Loucy (cell line): ENCODE data around the gene FALEC.

Source experiments
- H2AFZ ChIP-seq: fragments of 200-600 bp; sonication (generic); 2 replicates; pipeline ENCODE4 v1.6.0; 2016; ENCODE audit warnings: antibody characterized with exemption, mild to moderate bottlenecking, low read length, moderate library complexity
- H3F3A ChIP-seq: fragments of 200-600 bp; 2 replicates; pipeline ENCODE4 v1.6.0; 2016; ENCODE audit warnings: antibody characterized with exemption, low read depth, mild to moderate bottlenecking
- H3K27me3 ChIP-seq: fragments of 200-600 bp; sonication (generic); 2 replicates; pipeline ENCODE4 v1.6.1; 2014; ENCODE audit warnings: low read length, mild to moderate bottlenecking; ENCODE audit not compliant: insufficient read depth, poor library complexity, severe bottlenecking
- H3K36me3 ChIP-seq: fragments of 200-600 bp; sonication (generic); 2 replicates; pipeline ENCODE4 v1.6.1; 2016; ENCODE audit warnings: low read length; ENCODE audit not compliant: insufficient read depth
- H3K4me1 ChIP-seq: fragments of 200-600 bp; sonication (generic); 2 replicates; pipeline ENCODE4 v1.5.1; 2014; ENCODE audit warnings: low read length, mild to moderate bottlenecking; ENCODE audit not compliant: insufficient read depth, poor library complexity, severe bottlenecking
- H3K4me2 ChIP-seq: fragments of 200-600 bp; sonication (generic); 2 replicates; pipeline ENCODE4 v1.6.0; 2014; ENCODE audit warnings: antibody characterized with exemption, low read length, low read depth, mild to moderate bottlenecking; ENCODE audit not compliant: poor library complexity, severe bottlenecking
- H3K4me3 ChIP-seq: fragments of 200-600 bp; sonication (generic); 2 replicates; pipeline ENCODE4 v1.5.1; 2014; ENCODE audit warnings: low read length, mild to moderate bottlenecking, mixed read lengths; ENCODE audit not compliant: poor library complexity, severe bottlenecking
- H3K79me2 ChIP-seq: fragments of 200-600 bp; sonication (generic); 2 replicates; pipeline ENCODE4 v1.6.1; 2014; ENCODE audit warnings: low read length; ENCODE audit not compliant: insufficient read depth
- H3K9ac ChIP-seq: fragments of 200-600 bp; sonication (generic); 2 replicates; pipeline ENCODE4 v1.6.0; 2014; ENCODE audit warnings: mild to moderate bottlenecking, low read depth, low read length, moderate library complexity; ENCODE audit not compliant: poor library complexity, severe bottlenecking
- H3K9me2 ChIP-seq: fragments of 200-600 bp; sonication (generic); replicated peaks from 2 replicates; pipeline ENCODE4 v1.6.1; 2016; ENCODE audit warnings: low read depth, low read length, mixed read lengths
- H3K9me3 ChIP-seq: fragments of 200-600 bp; sonication (generic); 2 replicates; pipeline ENCODE4 v1.6.1; 2014; ENCODE audit warnings: mild to moderate bottlenecking, antibody characterized with exemption, low read length, low read depth; ENCODE audit not compliant: insufficient read depth
- H4K20me1 ChIP-seq: fragments of 200-600 bp; sonication (generic); 2 replicates; pipeline ENCODE4 v1.6.0; 2014; ENCODE audit warnings: antibody characterized with exemption, low read length, mild to moderate bottlenecking; ENCODE audit not compliant: insufficient read depth, poor library complexity, severe bottlenecking
- CTCF ChIP-seq: fragments of 200-600 bp; sonication (generic); conservative IDR thresholded peaks from 2 replicates; pipeline ENCODE4 v1.5.1; 2014; ENCODE audit warnings: mild to moderate bottlenecking, antibody characterized with exemption, low read length
- EZH2phosphoT487 ChIP-seq: fragments of 200-600 bp; IDR thresholded peaks from 2 replicates; pipeline ENCODE4 v1.6.1; 2018; ENCODE audit warnings: antibody characterized with exemption, mild to moderate bottlenecking, moderate library complexity, borderline replicate concordance

FALEC gene

DNA sequence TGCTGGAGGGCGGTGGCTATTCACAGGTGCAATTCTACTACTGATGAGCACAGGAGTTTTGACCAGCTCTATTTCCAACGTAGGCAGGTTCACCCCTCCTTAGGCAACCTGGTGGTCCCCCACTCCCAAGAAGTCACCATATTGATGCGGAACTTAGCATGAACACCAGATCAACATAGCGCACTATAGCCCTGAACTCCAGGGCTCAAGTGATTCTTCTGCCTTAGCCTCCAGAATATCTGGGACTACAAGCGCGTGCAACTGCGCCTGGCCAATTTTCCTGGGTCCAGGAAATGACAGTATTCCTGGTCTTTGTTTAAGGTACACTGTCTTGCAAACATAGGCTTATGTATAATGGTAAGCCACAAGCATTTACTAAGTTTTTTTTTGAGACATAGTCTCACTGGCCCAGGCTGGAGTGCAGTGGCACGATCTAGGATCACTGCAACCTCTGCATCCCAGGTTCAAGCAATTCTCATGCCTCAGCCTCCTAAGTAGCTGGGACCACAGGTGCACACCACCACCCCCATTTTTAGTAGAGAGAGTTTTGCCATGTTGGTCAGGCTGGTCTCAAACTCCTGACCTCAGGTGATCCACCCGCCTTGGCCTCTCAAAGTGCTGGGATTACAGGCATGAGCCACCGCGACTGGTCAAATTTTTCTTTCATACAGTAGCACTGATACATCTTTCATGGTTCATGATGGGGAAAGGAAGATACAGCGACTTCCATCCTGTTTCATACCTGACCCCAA lies 51.2 kb downstream of the FALEC start:
- peaks cover 70% of the 10 kb centered on the region; the same call in 1 of the 2 replicates for H3K79me2 ChIP-seq
- H3K9me2 ChIP-seq: no peaks in the 10 kb centered on the region
- no peak overlapping the region for H3K9ac ChIP-seq
- no peaks in the 10 kb centered on the region for H3K9me3 ChIP-seq
- H3K27me3 ChIP-seq: no peaks in the 10 kb centered on the region
- H3K4me1 ChIP-seq: peaks cover 35% of the 10 kb centered on the region
- H3F3A ChIP-seq: no peaks in the 10 kb centered on the region; the same call in 1 of the 2 replicates
- H4K20me1 ChIP-seq: peaks cover 21% of the 10 kb centered on the region
- H3K4me3 ChIP-seq: no peak overlapping the region
- H2AFZ ChIP-seq: no peak overlapping the region
- H3K36me3 ChIP-seq: no peaks in the 10 kb centered on the region; the same call in 1 of the 2 replicates
- no peak overlapping the region for H3K4me2 ChIP-seq
- TF ChIP-seq CTCF (no peak), EZH2phosphoT487 (no peak)

DNA sequence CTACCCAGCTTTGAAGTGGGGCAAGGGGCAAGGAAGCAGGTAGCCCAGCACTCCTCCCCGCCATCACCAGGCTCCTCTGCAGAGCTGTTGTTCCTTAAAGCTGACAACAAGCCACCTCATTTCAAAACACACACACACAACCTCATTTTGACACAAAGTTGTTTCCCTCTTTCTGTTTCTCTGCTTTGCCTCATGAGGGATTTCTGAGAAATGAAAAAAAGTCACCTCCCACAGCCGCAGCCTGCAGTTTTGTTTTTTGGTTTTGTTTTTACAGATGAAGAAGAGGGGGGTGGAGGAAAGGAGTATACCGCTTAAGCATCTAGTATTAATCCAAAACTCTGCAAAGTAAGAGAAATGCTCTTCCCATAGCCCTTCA lies 51.8 kb downstream of the FALEC start:
- Histone ChIP-seq H3K9me2 (no peaks in the 10 kb centered on the region), H2AFZ (no peak overlapping the region), H3K9ac (no peak overlapping the region), H3K27me3 (no peaks in the 10 kb centered on the region), H3F3A (no peaks in the 10 kb centered on the region; the same call in 1 of the 2 replicates), H3K4me1 (peaks cover 30% of the 10 kb centered on the region), H3K4me3 (no peak overlapping the region), H3K36me3 (no peaks in the 10 kb centered on the region; the same call in 1 of the 2 replicates), H4K20me1 (peaks cover 22% of the 10 kb centered on the region), H3K9me3 (no peaks in the 10 kb centered on the region), H3K4me2 (no peak overlapping the region), H3K79me2 (peaks cover 74% of the 10 kb centered on the region)
- TF ChIP-seq CTCF: no peak
- no peak for TF ChIP-seq EZH2phosphoT487

- TF ChIP-seq EZH2phosphoT487: no peak
- TF ChIP-seq CTCF: no peak
- Histone ChIP-seq H3K4me2 (no peak overlapping the region), H4K20me1 (peaks cover 28% of the 10 kb centered on the region), H3K36me3 (peaks cover 6% of the 10 kb centered on the region; the same call in 1 of the 2 replicates), H3K9me3 (no peaks in the 10 kb centered on the region), H2AFZ (no peak overlapping the region), H3K9ac (no peak overlapping the region), H3F3A (no peaks in the 10 kb centered on the region; the same call in 1 of the 2 replicates), H3K4me1 (peaks cover 25% of the 10 kb centered on the region), H3K79me2 (peaks cover 74% of the 10 kb centered on the region), H3K9me2 (no peaks in the 10 kb centered on the region), H3K27me3 (no peaks in the 10 kb centered on the region), H3K4me3 (no peak overlapping the region)
Measured at GRCh38 chr1:150567717-150568593, 52.4 kb downstream of the FALEC start.
